Measurements from ENCODE around the gene KCNG2. TPM values are rescaled to one million over a fixed set of nuclear protein-coding genes. Genes with fewer than 3 reads are reported as not detected.

Gene KCNG2
- total RNA-seq, 2 experiments from 2014 or later: not detected

DNA sequence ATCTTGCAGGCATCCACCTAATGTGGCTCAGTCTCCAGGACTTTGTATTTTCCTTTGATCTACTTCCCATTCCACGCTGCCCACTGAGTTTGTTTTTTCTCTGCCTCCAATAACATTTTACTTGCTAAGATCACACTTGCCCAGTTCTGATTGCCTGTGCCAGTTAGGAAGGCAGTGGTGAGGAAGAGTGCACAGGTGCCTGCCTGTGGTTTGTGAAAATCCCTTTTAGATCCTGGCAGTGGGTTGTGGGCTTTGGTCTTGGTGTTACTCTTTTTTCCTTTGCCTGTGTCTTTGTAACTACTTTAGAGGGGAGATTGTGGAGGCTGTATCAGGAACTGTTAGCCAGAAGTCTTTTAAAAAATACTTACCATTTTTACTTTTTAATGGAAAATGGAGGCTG, 36.9 kb upstream of the KCNG2 start:
- no peak overlapping the region for H3K27ac Mint-ChIP-seq
- H3K4me3 Mint-ChIP-seq: no peak overlapping the region
- peaks cover 17% of the 10 kb centered on the region for H3K36me3 Mint-ChIP-seq
- no peak for DNase-seq
- no peaks in the 10 kb centered on the region for H3K4me1 Mint-ChIP-seq
- peaks cover 8% of the 10 kb centered on the region for H3K27me3 Mint-ChIP-seq
- H3K9me3 Mint-ChIP-seq: peaks cover 11% of the 10 kb centered on the region

DNA sequence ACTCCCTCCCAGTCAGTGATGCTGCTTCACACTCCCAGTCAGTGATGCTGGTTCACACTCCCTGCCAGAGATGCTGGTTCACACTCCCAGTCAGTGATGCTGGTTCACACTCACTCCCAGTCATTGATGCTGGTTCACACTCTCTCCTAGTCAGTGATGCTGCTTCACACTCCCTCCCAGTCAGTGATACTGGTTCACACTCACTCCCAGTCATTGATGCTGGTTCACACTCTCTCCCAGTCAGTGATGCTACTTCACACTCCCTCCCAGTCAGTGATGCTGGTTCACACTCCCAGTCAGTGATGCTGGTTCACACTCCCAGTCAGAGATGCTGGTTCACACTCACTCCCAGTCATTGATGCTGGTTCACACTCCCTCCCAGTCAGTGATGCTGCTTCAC, 34.3 kb upstream of the KCNG2 start:
- Mint-ChIP-seq H3K4me1 (no peaks in the 10 kb centered on the region), H3K9me3 (peaks cover 9% of the 10 kb centered on the region), H3K27me3 (peaks cover 29% of the 10 kb centered on the region), H3K27ac (no peak overlapping the region), H3K4me3 (no peak overlapping the region), H3K36me3 (peaks cover 5% of the 10 kb centered on the region)
- DNase-seq: no peak

DNA sequence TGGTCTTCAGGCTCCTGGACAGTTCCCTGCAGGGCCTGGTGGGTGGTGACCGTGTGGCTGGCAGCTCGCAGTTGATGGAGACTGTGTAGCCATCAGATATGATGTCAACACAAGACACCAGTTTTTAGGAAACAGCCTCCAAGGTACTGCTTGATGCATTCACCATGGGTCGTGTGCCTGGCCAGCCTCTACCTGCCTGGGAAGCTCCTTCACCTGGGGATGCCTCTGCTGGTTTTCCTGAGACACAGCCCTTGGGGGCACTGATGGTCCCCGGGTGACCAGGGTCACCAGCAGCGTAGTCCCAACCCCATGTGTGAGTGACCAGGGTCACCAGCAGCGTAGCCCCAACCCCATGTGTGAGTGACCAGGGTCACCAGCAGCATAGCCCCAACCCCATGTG, 33.6 kb upstream of the KCNG2 start:
- Mint-ChIP-seq H3K27me3 (peaks cover 30% of the 10 kb centered on the region), H3K36me3 (peaks cover 5% of the 10 kb centered on the region), H3K9me3 (peaks cover 6% of the 10 kb centered on the region), H3K4me3 (no peak overlapping the region), H3K4me1 (no peaks in the 10 kb centered on the region), H3K27ac (no peak overlapping the region)
- no peak for DNase-seq

DNA sequence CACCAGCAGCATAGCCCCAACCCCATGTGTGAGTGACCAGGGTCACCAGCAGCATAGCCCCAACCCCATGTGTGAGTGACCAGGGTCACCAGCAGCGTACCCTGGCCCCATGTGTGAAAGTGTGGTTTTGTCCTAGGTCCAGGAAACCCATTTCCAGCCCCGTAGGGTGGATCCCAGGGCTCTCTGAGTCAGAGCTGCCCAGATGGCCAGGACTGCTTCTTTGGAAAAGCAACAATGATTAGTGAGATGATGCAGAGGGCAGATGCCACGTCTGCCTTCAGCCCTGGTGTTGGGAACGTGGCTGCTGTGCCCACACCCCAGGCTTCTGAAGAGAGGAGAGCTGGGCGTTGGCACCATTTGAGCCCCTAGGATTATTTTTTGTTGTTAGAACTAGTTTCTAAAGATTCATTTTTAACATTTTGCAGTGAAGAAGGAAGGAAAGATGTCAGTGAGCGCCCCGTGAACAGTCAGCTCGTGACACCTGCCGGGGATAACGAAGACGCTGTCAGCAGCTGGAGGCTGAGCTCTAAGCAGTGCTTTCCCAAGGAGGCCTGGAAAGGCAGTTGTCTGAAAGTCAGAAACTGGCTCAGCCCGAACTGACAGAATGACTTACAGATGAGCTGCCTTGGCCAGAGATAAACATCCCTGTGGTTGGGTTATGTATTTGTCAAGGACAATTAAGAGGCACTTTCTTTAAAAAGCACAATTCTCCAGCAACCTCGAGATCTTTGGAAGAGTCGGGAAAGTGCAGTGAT, 32.1 kb upstream of the KCNG2 start:
- H3K36me3 Mint-ChIP-seq: peaks cover 3% of the 10 kb centered on the region

DNA sequence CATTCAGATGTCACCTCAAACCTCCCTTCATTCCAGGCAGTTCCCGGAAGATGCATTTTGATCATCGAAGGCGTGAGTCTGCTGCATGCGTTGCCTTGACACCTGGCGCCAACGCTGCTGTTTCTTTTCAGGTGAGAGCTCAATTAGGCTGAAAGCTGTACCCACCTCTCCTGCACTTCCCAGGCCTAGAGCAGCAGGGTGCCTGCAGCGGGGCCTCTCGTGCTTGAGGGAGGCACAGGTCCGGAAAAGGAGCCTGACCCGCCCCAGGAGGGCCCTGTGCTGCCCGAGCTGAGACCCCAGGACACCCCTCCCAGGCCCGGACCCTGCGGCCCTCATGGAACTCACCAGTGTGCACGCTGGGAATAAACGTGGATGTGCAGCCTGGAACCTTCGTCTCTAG, 31.4 kb upstream of the KCNG2 start:
- no peak overlapping the region for H3K27ac Mint-ChIP-seq
- no peak for DNase-seq

More for the DNA sequence above, 32.1 kb upstream of the KCNG2 start:
- Mint-ChIP-seq H3K9me3 (peaks cover 6% of the 10 kb centered on the region), H3K4me3 (no peak overlapping the region), H3K4me1 (no peaks in the 10 kb centered on the region), H3K27ac (no peak overlapping the region), H3K27me3 (peaks cover 34% of the 10 kb centered on the region)
- DNase-seq: no peak

DNA sequence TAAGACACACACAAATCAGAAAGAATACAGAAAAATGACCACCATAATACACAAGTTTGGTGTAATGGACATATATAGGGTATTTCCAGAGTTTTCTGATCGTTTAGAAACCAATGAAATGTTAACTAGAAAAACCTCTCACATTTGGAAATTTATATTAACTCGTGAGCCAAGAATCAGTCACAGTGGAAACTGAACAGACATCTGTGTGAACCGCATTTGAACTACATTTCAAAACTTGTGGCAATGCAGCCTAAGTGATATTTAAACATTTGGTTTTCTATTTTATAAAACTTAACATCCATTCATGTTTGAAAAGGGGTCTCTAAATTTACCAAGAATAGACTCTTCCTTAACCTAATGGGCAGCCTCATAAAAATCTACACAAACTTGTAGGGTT, 29.0 kb upstream of the KCNG2 start:
- Mint-ChIP-seq H3K4me3 (no peak overlapping the region), H3K4me1 (no peaks in the 10 kb centered on the region), H3K27ac (no peak overlapping the region), H3K9me3 (peaks cover 6% of the 10 kb centered on the region), H3K36me3 (peaks cover 3% of the 10 kb centered on the region), H3K27me3 (peaks cover 37% of the 10 kb centered on the region)
- DNase-seq: no peak

More for the DNA sequence above, 31.4 kb upstream of the KCNG2 start:
- Mint-ChIP-seq H3K27me3 (peaks cover 34% of the 10 kb centered on the region), H3K9me3 (peaks cover 6% of the 10 kb centered on the region), H3K4me3 (no peak overlapping the region), H3K36me3 (peaks cover 3% of the 10 kb centered on the region), H3K4me1 (no peaks in the 10 kb centered on the region)

DNA sequence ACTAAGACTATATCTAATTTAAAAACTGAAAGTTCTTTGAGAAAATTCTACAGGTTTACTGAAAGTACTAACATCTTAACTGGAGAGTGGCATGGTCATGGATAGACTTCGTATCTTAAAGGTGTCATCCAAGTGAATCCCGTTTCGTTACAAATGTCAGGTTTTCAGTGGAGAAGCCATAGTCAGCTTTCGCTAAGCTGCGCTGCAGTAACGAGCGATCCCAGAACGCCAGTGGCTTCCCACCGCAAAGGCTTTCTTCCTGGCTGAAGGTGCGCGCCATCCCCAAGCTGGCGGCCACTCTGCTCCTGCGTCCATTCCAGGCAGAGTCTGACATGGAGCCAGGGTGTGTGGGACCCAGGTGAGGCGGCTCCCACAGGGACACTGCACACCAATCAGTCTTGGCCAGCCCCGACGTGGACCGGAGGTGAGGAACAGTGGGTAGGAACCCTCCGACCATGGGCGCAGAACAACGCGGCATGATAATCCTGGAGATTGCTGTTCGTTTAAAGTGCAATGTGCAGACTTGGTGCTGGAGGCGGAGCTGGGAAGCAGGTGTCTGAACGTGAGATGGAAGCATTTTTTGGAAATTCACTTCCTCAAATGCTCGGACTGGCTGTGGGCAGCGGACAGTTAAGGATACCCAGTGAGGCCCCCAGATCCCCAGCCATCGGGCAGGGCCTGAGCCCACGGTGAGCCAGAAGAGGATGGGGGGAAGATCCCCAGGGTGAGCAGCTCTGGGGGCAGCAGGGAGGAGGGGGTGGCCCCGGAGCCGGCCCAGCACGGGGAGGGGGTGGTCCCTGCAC, 27.8 kb upstream of the KCNG2 start:
- no peak for DNase-seq
- H3K36me3 Mint-ChIP-seq: peaks cover 3% of the 10 kb centered on the region
- no peak overlapping the region for H3K27ac Mint-ChIP-seq

DNA sequence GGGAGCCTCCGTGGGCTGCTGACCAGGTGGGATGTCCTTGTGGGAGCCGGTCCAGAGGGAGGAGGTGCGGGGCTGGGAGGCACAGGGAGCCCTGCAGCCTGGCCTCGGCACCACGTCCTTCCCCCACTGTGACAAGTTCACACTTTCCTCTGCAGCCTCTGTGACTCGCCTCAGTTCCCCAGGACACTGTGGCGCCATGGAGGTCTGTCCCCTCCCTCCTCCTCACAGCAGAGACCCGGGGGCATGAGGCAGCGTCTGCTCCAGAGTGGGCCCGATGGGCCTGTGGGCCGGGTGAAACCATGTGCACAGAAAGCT, 27.3 kb upstream of the KCNG2 start:
- Mint-ChIP-seq H3K27ac (no peak overlapping the region), H3K4me1 (no peaks in the 10 kb centered on the region), H3K36me3 (peaks cover 3% of the 10 kb centered on the region), H3K27me3 (peaks cover 40% of the 10 kb centered on the region), H3K9me3 (peaks cover 6% of the 10 kb centered on the region), H3K4me3 (no peak overlapping the region)
- no peak for DNase-seq

More for the DNA sequence above, 27.8 kb upstream of the KCNG2 start:
- peaks cover 6% of the 10 kb centered on the region for H3K9me3 Mint-ChIP-seq
- no peak overlapping the region for H3K4me3 Mint-ChIP-seq
- H3K4me1 Mint-ChIP-seq: no peaks in the 10 kb centered on the region
- peaks cover 40% of the 10 kb centered on the region for H3K27me3 Mint-ChIP-seq

DNA sequence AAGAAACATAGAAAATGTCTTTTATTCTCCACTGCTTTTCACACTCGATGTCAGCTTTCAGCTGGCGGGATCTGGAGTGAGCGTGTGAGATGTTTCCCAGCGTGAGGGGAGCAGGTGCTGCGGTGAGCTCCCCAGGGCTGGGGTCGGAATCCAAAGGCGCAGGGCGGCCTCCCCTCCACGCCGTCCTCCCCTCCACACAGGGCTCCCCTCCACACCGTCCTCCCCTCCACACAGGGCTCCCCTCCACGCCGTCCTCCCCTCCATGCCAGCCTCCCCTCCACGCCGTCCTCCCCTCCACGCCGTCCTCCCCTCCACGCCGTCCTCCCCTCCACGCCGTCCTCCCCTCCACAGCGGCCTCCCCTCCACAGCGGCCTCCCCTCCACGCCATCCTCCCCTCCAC, 26.9 kb upstream of the KCNG2 start:
- Mint-ChIP-seq H3K27me3 (peaks cover 37% of the 10 kb centered on the region), H3K4me1 (no peaks in the 10 kb centered on the region), H3K4me3 (no peak overlapping the region), H3K9me3 (peaks cover 6% of the 10 kb centered on the region), H3K27ac (no peak overlapping the region), H3K36me3 (peaks cover 3% of the 10 kb centered on the region)
- DNase-seq: no peak

DNA sequence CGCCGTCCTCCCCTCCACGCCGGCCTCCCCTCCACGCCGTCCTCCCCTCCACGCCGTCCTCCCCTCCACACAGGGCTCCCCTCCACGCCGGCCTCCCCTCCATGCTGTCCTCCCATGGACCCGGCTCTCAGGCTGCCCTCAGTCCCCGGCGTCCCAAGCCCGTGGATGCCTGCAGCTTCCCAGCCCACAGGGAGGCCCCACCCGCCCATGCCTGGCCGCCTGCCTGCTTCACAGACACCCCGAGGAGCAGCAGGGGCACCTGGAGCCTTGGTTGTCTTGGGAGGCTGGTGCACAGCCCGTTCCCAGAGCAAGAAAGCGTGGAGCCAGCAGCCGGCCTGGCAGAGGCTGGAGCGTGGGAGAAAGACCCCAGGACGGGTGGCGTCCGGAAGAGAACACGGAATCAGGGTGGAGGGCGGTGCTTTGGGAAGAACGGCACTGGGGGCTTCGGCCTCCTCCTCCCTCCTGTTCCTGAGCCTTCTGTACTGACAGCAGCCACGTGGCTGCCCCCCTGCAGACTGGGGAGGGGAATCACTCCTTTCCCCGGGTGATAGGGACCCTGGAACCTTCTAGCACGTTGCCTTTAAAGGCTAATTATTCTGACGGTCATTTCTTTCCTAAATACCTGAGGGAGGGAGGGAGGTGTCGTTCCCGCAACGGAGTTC, 26.2 kb upstream of the KCNG2 start:
- H3K27ac Mint-ChIP-seq: no peak overlapping the region
- H3K4me1 Mint-ChIP-seq: no peaks in the 10 kb centered on the region
- H3K36me3 Mint-ChIP-seq: peaks cover 3% of the 10 kb centered on the region
- peaks cover 36% of the 10 kb centered on the region for H3K27me3 Mint-ChIP-seq
- H3K9me3 Mint-ChIP-seq: peaks cover 6% of the 10 kb centered on the region
- no peak for DNase-seq
- no peak overlapping the region for H3K4me3 Mint-ChIP-seq

DNA sequence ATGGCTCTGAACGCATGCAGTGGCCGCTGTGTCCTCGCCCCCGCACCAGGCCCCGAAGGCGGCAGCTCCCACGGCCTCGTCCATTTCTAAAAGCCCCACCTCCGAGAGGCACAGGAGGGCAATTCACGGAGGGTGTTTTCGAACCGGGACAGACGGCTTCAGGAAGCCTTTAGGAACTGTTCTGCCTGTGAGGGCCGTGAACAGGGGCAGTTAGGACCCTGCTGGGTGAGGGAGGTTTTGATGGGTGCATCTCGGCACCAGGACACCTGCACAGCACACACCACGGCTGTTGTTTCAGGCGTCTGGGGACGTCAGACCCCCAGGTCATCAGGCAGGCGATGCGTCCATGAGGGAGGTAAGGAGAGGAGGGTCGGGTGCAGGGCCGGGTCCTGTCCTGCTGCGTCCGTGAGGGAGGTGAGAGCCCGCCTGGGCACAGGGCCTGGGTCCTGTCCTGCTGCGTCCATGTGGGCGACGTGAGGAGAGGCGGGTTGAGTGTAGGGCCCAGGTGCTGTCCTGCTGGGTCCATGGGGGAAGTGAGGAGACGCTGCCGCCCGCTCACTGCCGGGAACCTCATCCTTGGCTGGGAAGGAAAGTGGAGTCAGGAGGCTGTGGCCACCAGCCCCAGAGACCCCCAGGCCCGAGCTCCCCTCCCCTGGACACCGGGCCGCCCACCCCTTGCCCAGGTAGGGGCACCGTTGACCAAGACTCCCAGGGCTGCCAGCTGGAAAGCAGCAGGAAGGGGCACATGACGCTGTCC, 25.5 kb upstream of the KCNG2 start:
- Mint-ChIP-seq H3K27ac (no peak overlapping the region), H3K9me3 (peaks cover 6% of the 10 kb centered on the region), H3K36me3 (peaks cover 3% of the 10 kb centered on the region), H3K27me3 (peaks cover 35% of the 10 kb centered on the region), H3K4me3 (no peak overlapping the region), H3K4me1 (no peaks in the 10 kb centered on the region)
- DNase-seq: no peak

DNA sequence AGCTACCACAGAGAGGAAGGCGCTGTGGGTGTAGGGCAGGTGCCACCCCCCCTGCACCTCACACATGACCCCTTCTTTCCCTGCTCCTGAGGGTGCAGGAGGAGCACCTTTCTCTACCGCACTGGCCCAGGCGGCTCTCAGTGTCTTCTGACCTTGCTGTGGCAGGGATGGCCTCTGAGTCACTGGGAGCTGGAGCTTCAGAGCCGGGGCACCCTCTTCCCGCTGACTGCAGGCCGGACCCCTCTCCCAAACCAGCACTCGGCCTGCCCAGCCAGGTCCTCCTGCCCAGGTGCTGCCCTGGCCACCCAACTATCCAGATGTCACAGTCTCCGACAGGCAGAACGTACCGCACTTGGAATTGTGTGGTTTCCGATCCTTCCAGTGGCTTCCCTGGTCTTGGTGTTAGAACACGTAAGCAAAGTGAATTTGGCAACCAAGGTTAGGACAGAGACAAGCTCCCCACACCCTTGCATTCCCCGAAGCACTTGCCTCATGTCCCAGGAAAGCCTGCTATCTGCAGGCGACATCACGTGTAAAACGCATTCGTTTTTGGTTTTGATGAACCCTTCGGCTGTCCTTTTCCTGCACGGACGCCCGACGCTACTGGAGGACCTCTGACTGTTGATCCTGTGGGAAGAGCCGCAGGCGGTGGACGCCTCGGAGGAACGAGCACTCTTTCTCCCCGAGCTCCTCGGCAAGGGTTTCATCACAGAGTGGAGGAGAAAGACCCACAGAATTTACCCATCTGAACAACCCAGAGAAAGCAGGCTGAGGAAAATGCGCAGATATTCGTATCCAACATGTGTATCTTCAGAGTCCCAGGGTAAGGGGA, 24.7 kb upstream of the KCNG2 start:
- peaks cover 34% of the 10 kb centered on the region for H3K27me3 Mint-ChIP-seq
- DNase-seq: no peak
- no peak overlapping the region for H3K4me3 Mint-ChIP-seq
- H3K9me3 Mint-ChIP-seq: peaks cover 4% of the 10 kb centered on the region
- no peak overlapping the region for H3K27ac Mint-ChIP-seq
- H3K4me1 Mint-ChIP-seq: no peaks in the 10 kb centered on the region
- H3K36me3 Mint-ChIP-seq: no peaks in the 10 kb centered on the region

DNA sequence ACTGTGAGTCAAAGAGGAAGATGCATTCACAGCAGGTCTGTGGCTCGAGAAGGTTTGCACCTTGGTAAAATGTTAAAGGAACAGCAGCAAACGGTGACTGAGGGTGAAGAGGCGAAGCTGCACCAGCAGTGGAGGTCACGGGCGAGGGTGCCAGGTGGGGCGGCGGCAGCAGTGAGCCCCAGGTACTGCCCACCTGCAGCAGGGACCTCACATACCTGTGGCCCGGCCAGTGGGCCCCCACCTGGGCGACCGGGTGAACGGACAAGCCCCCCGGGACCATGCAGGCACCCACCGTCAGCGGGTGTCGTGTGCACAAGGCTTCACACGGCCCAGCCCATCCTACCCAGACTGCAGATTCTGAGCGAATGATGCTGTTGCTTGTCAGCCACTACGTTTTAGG, 23.6 kb upstream of the KCNG2 start:
- Mint-ChIP-seq H3K4me3 (no peak overlapping the region), H3K27ac (no peak overlapping the region), H3K9me3 (no peaks in the 10 kb centered on the region), H3K27me3 (peaks cover 39% of the 10 kb centered on the region), H3K36me3 (no peaks in the 10 kb centered on the region), H3K4me1 (no peaks in the 10 kb centered on the region)
- DNase-seq: no peak
